ENCODE results near the gene MIER2.

Gene MIER2

DNA sequence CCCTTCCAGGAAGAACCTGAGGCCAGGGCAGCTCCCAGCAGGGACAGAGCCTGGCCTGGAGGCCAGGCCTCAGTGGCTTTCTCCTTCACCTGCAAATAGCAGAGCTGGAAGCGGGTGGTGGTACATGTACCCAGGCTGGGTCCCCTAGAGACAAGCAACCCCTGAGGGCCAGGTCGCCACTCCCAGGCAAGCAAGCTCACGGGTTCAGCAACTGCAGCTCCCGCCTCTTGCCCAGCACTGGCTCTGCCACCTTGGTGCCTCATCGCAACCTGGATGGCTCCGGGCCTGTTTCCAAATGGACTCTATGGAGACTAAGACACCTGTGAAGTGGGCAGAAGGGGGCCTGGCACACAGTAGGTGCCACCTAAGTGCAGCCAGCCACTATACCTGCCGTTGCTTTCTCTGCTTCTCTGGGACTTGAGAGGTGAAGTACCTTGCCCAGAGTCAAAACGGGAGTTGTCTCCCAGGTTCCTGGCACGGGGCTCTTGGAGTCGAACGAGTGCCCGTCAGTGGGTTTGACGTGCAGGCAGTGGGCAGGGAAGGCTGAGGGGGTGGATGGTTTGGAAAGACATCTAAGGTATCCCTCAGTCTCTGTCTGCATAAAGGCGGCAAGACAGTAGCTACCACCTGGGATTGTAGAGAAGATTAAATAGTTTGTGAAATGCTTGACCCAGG lies 51.0 kb downstream of the MIER2 start:
- Histone ChIP-seq H3K9me3 (no peaks in the 10 kb centered on the region), H3K27me3 (peaks cover 4 to 69% of the 10 kb centered on the region in 2 donors), H3K36me3 (no peaks in the 10 kb centered on the region), H3K4me1 (peaks cover 0 to 27% (median 18%) of the 10 kb centered on the region in 4 donors), H3K4me3 (no peak overlapping the region), H3K27ac (no peak overlapping the region)
- DNase-seq: no peak
- TF ChIP-seq, protein P1, sequence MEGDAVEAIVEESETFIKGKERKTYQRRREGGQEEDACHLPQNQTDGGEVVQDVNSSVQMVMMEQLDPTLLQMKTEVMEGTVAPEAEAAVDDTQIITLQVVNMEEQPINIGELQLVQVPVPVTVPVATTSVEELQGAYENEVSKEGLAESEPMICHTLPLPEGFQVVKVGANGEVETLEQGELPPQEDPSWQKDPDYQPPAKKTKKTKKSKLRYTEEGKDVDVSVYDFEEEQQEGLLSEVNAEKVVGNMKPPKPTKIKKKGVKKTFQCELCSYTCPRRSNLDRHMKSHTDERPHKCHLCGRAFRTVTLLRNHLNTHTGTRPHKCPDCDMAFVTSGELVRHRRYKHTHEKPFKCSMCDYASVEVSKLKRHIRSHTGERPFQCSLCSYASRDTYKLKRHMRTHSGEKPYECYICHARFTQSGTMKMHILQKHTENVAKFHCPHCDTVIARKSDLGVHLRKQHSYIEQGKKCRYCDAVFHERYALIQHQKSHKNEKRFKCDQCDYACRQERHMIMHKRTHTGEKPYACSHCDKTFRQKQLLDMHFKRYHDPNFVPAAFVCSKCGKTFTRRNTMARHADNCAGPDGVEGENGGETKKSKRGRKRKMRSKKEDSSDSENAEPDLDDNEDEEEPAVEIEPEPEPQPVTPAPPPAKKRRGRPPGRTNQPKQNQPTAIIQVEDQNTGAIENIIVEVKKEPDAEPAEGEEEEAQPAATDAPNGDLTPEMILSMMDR (IDR thresholded peaks at IDR 0.05): no peak
- intact Hi-C loops (cut with DNase I; ENCODE audit: low total_unique reads): no loop called here

DNA sequence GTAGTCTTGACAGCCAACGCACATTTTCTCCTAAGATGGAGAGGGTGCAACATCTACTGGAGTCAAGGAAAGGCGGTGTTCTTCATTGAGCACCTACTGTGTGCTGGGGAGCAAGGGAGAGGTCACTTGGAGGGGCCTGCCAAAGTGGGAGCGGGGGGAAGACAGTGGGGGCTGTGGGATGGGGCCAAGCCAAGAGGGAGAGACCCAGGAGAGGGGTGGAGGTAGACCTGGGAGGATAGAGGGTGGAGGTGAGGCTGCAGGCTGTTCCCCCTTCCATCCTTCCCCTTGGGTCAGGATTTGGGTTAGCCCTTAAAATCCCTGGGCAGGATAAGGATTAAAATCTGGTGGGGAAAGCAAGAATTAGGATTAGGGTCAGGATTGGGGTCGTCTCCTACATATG lies 51.6 kb downstream of the MIER2 start:
- TF ChIP-seq, protein P1 (IDR thresholded peaks at IDR 0.05): no peak
- no peak overlapping the region for H3K27ac ChIP-seq
- H3K27me3 ChIP-seq: peaks cover 4 to 70% of the 10 kb centered on the region in 2 donors
- H3K36me3 ChIP-seq: no peaks in the 10 kb centered on the region
- H3K4me3 ChIP-seq: no peak overlapping the region
- peaks cover 0 to 27% (median 18%) of the 10 kb centered on the region in 4 donors for H3K4me1 ChIP-seq
- no peak for DNase-seq
- no peaks in the 10 kb centered on the region for H3K9me3 ChIP-seq
- intact Hi-C loops (cut with DNase I; ENCODE audit: low total_unique reads): no loop called here

DNA sequence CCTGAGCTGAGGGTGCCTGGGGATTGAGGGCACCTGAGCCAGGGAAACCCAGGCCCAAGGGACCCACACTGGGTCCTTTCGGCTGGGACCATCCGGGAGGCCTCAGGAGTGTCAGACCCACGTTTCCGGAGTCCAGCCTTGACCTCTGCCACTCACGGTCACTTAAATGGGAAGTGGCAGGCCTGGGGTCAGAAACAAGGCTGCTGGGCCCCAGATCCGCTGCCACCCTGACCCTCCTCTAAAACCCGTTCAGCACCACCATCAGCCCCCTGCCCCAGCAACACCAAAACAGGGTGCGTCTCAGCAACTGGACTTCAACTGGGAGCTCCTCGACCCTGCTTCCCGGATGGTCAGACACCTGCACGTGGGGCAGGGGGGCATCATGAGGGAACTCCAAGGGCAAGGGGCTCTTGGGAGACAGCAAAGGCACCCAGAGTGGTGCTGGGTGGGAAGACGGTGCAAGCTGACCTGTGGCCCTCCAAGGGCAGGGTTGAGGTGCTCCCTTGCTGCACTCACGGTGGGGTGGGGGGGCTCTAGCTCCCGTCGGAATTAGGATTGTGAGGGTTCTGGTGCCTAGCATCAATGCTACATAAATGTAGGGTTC lies 52.2 kb downstream of the MIER2 start:
- no peak overlapping the region for H3K4me3 ChIP-seq
- H3K9me3 ChIP-seq: no peaks in the 10 kb centered on the region
- TF ChIP-seq, protein P1 (IDR thresholded peaks at IDR 0.05): no peak
- no peak overlapping the region for H3K27ac ChIP-seq
- H3K36me3 ChIP-seq: peaks cover 0 to 5% (median 0%) of the 10 kb centered on the region in 3 donors
- peaks cover 4 to 70% of the 10 kb centered on the region in 2 donors for H3K27me3 ChIP-seq
- intact Hi-C loops (cut with DNase I; ENCODE audit: low total_unique reads): no loop called here
- DNase-seq: no peak
- H3K4me1 ChIP-seq: peaks cover 0 to 27% (median 18%) of the 10 kb centered on the region in 4 donors

DNA sequence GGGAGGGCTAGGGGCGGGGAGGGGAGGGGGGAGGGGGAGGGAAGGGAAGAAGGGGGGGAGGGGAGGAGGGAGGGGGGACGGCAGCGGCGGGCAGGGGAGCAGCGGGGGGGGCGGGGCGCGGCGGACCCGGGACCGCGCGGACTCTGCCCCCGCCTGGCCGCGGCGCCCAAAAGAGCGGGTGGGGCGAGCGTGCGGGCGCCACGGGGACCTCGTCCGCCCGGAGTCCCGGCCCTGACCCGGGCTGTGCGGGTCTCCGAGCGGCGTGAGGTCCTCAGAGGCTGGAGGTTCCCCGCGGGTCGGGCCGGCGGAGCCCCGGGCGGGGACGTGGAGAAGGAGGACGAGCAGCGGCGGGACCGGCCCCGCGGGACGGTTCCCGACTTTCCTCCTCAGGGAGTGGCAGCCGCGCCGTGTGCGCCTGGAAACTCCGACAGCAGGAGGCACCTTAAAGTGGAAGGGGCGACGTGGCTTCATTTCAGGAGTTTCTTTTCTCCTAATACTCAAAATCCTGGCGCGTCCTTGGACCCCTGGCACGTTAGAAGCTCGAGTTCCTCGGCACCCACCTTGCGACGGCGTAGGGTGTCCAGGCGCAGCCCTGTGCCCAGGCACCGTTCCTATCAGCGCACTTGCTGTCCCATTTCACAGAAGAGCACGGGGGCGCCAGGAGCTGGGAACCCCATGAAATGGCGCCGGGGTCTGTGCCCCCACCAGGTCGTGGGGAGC lies 52.9 kb downstream of the MIER2 start:
- no peak for DNase-seq
- peaks cover 4 to 70% of the 10 kb centered on the region in 2 donors for H3K27me3 ChIP-seq
- TF ChIP-seq, protein P1 (IDR thresholded peaks at IDR 0.05): no peak
- no peak overlapping the region for H3K27ac ChIP-seq
- intact Hi-C loops (cut with DNase I; ENCODE audit: low total_unique reads): no loop called here
- H3K36me3 ChIP-seq: peaks cover 0 to 7% (median 0%) of the 10 kb centered on the region in 3 donors
- no peaks in the 10 kb centered on the region for H3K9me3 ChIP-seq
- H3K4me1 ChIP-seq: peaks cover 0 to 27% (median 18%) of the 10 kb centered on the region in 4 donors
- no peak overlapping the region for H3K4me3 ChIP-seq

DNA sequence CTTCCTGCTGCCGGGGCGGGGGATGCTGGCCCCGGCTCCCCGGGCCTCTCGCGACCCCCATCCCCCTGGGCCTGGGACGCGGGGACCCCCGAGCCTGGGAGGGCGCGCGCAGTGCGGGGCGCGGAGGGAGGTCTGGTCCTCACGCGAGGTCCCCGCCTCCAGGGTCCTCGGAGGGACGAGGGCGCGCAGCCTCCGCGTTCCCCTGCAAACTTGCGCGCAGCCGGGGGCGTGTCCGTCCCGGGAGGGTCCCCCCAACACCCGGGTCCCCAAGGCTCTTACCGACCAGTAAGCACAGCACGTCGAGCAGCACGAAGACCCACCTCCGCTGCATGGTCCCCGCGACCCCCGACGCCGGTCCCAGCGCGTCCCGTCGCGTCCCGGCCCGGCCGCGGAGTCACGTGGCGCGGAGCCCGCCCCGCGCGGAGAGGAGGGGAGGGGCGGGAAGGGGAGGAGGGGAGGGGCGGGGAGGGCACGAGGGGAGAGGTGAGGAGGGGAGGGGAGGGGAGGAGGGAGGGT lies 53.5 kb downstream of the MIER2 start, which contains the start of gene PLPP2:
Gene PLPP2 (minus strand): TSS at position 398 of the 516 bp plus-strand sequence. CDS start 67 bp downstream, at position 331.
- TF ChIP-seq, protein P1 (IDR thresholded peaks at IDR 0.05): no peak
- DNase-seq: no peak
- H3K36me3 ChIP-seq: peaks cover 0 to 7% (median 0%) of the 10 kb centered on the region in 3 donors
- H3K27me3 ChIP-seq: peaks cover 4 to 70% of the 10 kb centered on the region in 2 donors
- H3K4me1 ChIP-seq: peaks cover 0 to 27% (median 18%) of the 10 kb centered on the region in 4 donors
- H3K4me3 ChIP-seq: peak within 1 kb of the TSS; percentile 19 to 34
- intact Hi-C loops (cut with DNase I; ENCODE audit: low total_unique reads): no loop called here
- H3K9me3 ChIP-seq: no peaks in the 10 kb centered on the region
- no peak within 1 kb of the TSS for H3K27ac ChIP-seq
